NCI-H2227 (cell line): Measurements from ENCODE around the gene SUSD3.

Experiments
- DNase-seq: peaks from one replicate; lab custom pipeline; 2025; ENCODE audit not compliant: unreplicated experiment; lab: John Stamatoyannopoulos, UW

Gene SUSD3

GRCh38 chr9:93028448-93029006 lies 30.0 kb upstream of the SUSD3 start:
- DNase-seq, result no peak

GRCh38 chr9:93030642-93031628 lies 27.6 kb upstream of the SUSD3 start:
- DNase-seq, result no peak

- no peak for DNase-seq
Measured at GRCh38 chr9:93031629-93032430, 26.7 kb upstream of the SUSD3 start.

- DNase-seq, result no peak
Measured at GRCh38 chr9:93032545-93032944, 26.0 kb upstream of the SUSD3 start.

GRCh38 chr9:93033531-93033930 lies 25.0 kb upstream of the SUSD3 start:
- no peak for DNase-seq

- no peak for DNase-seq
Measured at GRCh38 chr9:93035106-93035660, 23.3 kb upstream of the SUSD3 start.

GRCh38 chr9:93035821-93036351 lies 22.6 kb upstream of the SUSD3 start:
- no peak for DNase-seq

GRCh38 chr9:93036887-93037475 lies 21.5 kb upstream of the SUSD3 start:
- DNase-seq, result no peak

GRCh38 chr9:93037476-93037971 lies 21.0 kb upstream of the SUSD3 start:
- no peak for DNase-seq

GRCh38 chr9:93038918-93039317 lies 19.6 kb upstream of the SUSD3 start:
- no peak for DNase-seq

GRCh38 chr9:93039456-93039855 lies 19.0 kb upstream of the SUSD3 start:
- no peak for DNase-seq

GRCh38 chr9:93039976-93040375 lies 18.5 kb upstream of the SUSD3 start:
- DNase-seq, result no peak

GRCh38 chr9:93040409-93040808 lies 18.1 kb upstream of the SUSD3 start:
- DNase-seq, result no peak

- DNase-seq, result no peak
Measured at GRCh38 chr9:93041108-93041802, 17.2 kb upstream of the SUSD3 start.

GRCh38 chr9:93043122-93043521 lies 15.4 kb upstream of the SUSD3 start:
- DNase-seq, result no peak

GRCh38 chr9:93045521-93045920 lies 13.0 kb upstream of the SUSD3 start:
- DNase-seq, result no peak

- no peak for DNase-seq
Measured at GRCh38 chr9:93048566-93049448, 9.7 kb upstream of the SUSD3 start.

- DNase-seq, result no peak
Measured at GRCh38 chr9:93049491-93049890, 9.0 kb upstream of the SUSD3 start.

GRCh38 chr9:93050231-93050630 lies 8.3 kb upstream of the SUSD3 start:
- no peak for DNase-seq
